Upper lobe of left lung (tissue), 6 donors: ENCODE results near the gene OTOS. TPM values are rescaled to one million over a fixed set of nuclear protein-coding genes. Genes with fewer than 3 reads are reported as not detected.

Experiments used
- ATAC-seq, 2 donors: fragments of 200-7000 bp; cut with Tn5 transposase; one replicate each; pipeline ENCODE4 v1.9.1; 2022; ENCODE audit warnings: mild to moderate bottlenecking in 2 of 2, moderate library complexity in 2 of 2; ENCODE audit not compliant: low FRiP score in 2 of 2
- DNase-seq, 2 donors: peaks; one replicate each; pipeline ENCODE4 v3.0.0-alpha.2; 2019 to 2020
- H3K27ac ChIP-seq, 4 donors: fragments of 200-600 bp; sonication (generic); one replicate each; pipeline ENCODE4 v1.5.1; 2016 to 2019
- H3K27me3 ChIP-seq, 4 donors: fragments of 200-600 bp; sonication (generic); one replicate each; pipeline ENCODE4 v1.5.1; 2017 to 2019
- H3K36me3 ChIP-seq, 4 donors: fragments of 200-600 bp; sonication (generic); one replicate each; pipeline ENCODE4 v1.5.1; 2016 to 2019
- H3K4me1 ChIP-seq, 4 donors: fragments of 200-600 bp; sonication (generic); one replicate each; pipeline ENCODE4 v1.5.1; 2018 to 2019
- H3K4me3 ChIP-seq, 4 donors: fragments of 200-600 bp; sonication (generic); one replicate each; pipeline ENCODE4 v1.5.1; 2017 to 2019; ENCODE audit warnings: mild to moderate bottlenecking in 2 of 4, moderate library complexity in 1 of 4
- H3K9me3 ChIP-seq, 4 donors: fragments of 200-600 bp; sonication (generic); one replicate each; pipeline ENCODE4 v1.5.1; 2018 to 2019
- CTCF ChIP-seq, 6 experiments: fragments of 450-650 bp in 4 of 6; fragments of 200-600 bp in 2 of 6; sonication (generic) in 2 of 6; IDR thresholded peaks; one replicate each; pipeline ENCODE4 v1.5.1; 2016 to 2019; ENCODE audit warnings: antibody characterized with exemption in 6 of 6
- EP300 ChIP-seq, 4 donors: sonication (generic); formaldehyde crosslinking; IDR thresholded peaks; one replicate each; pipeline ENCODE4 v1.5.1; 2017; ENCODE audit warnings: antibody characterized with exemption in 4 of 4, control low read depth in 2 of 4
- POLR2A ChIP-seq, 4 donors: fragments of 450-650 bp; IDR thresholded peaks; one replicate each; pipeline ENCODE4 v1.5.1; 2016 to 2017; ENCODE audit warnings: antibody characterized with exemption in 4 of 4, mild to moderate bottlenecking in 2 of 4
- POLR2AphosphoS5 ChIP-seq, 2 donors: sonication (generic); formaldehyde crosslinking; IDR thresholded peaks; one replicate each; pipeline ENCODE4 v1.5.1; 2017; ENCODE audit warnings: antibody characterized with exemption in 2 of 2
- WGBS, 2 donors: methylation state at CpG; one replicate each; pipeline ENCODE4 v1.1.5; 2017 to 2018; 5-methylcytosine and 5-hydroxymethylcytosine counted together
- total RNA-seq, 6 donors: library from RNA; depleted of rRNA in 4 of 6; stranded (reverse); fragments of >200 nt in 4 of 6; gene quantifications; one replicate each; pipeline versions ENCODE4 v1.1.0 to v1.2.1, GENCODE V29; 2016 to 2021
- donor health status: DM: no; HTN: no; CAD: no; lungs with moderate emphysema.
- donor health status: DM: no; HTN: yes; CAD: no; lungs with severe emphysema.

Gene OTOS
- total RNA-seq, 6 donors from 2014 or later = not detected

GRCh38 chr2:240143276-240143675, 2.8 kb upstream of the OTOS start:
- no peaks in the 10 kb centered on the region for H3K36me3 ChIP-seq
- DNase-seq (no peak), ATAC-seq (no peak)
- TF ChIP-seq POLR2AphosphoS5 (IDR thresholded peaks at IDR 0.05) (no peak), CTCF (IDR thresholded peaks at IDR 0.05) (no peak), POLR2A (IDR thresholded peaks at IDR 0.05) (no peak), EP300 (IDR thresholded peaks at IDR 0.05) (no peak)
- H3K4me3 ChIP-seq = no peak overlapping the region
- no peak overlapping the region for H3K27ac ChIP-seq
- whole genome bisulfite sequencing, 2 donors = 70 to 100% methylated on average over 1 to 6 of the region's 6 CpGs
- no peaks in the 10 kb centered on the region for H3K27me3 ChIP-seq
- H3K9me3 ChIP-seq = no peaks in the 10 kb centered on the region
- H3K4me1 ChIP-seq = peaks cover 0 to 5% (median 2%) of the 10 kb centered on the region in 4 donors

- H3K27ac ChIP-seq = no peak overlapping the region
- TF ChIP-seq CTCF (IDR thresholded peaks at IDR 0.05) (no peak), POLR2A (IDR thresholded peaks at IDR 0.05) (no peak), POLR2AphosphoS5 (IDR thresholded peaks at IDR 0.05) (no peak)
- no peaks in the 10 kb centered on the region for H3K36me3 ChIP-seq
- no peaks in the 10 kb centered on the region for H3K27me3 ChIP-seq
- WGBS, 2 donors = 85 to 86% methylated on average over 5 of the region's 5 CpGs
- no peak overlapping the region for H3K4me3 ChIP-seq
- DNase-seq (no peak), ATAC-seq (no peak)
- no peaks in the 10 kb centered on the region for H3K9me3 ChIP-seq
- peaks cover 0 to 5% (median 2%) of the 10 kb centered on the region in 4 donors for H3K4me1 ChIP-seq
Observed at GRCh38 chr2:240142859-240143258, 2.4 kb upstream of the OTOS start.

GRCh38 chr2:240142256-240142775, 1.9 kb upstream of the OTOS start:
- Histone ChIP-seq H3K36me3 (no peaks in the 10 kb centered on the region), H3K27me3 (no peaks in the 10 kb centered on the region), H3K27ac (no peak overlapping the region), H3K4me1 (peaks cover 0 to 5% (median 2%) of the 10 kb centered on the region in 4 donors), H3K9me3 (no peaks in the 10 kb centered on the region), H3K4me3 (no peak overlapping the region)
- no peak for ATAC-seq
- 88 to 90% methylated on average over 16 of the region's 16 CpGs for WGBS, 2 donors
- no peak for DNase-seq
- TF ChIP-seq EP300 (IDR thresholded peaks at IDR 0.05) (no peak), POLR2A (IDR thresholded peaks at IDR 0.05) (no peak), POLR2AphosphoS5 (IDR thresholded peaks at IDR 0.05) (no peak), CTCF (IDR thresholded peaks at IDR 0.05) (no peak)

GRCh38 chr2:240141736-240142135, 1.3 kb upstream of the OTOS start:
- H3K4me1 ChIP-seq = peaks cover 3 to 10% (median 5%) of the 10 kb centered on the region in 4 donors
- no peaks in the 10 kb centered on the region for H3K9me3 ChIP-seq
- H3K36me3 ChIP-seq = no peaks in the 10 kb centered on the region
- no peak overlapping the region for H3K27ac ChIP-seq
- no peak for TF ChIP-seq POLR2AphosphoS5 (IDR thresholded peaks at IDR 0.05)
- no peak for TF ChIP-seq POLR2A (IDR thresholded peaks at IDR 0.05)
- WGBS, 2 donors = 73 to 86% methylated on average over 11 to 14 of the region's 14 CpGs
- H3K27me3 ChIP-seq = no peaks in the 10 kb centered on the region
- H3K4me3 ChIP-seq = no peak overlapping the region
- ATAC-seq (no peak), DNase-seq (no peak)

GRCh38 chr2:240140920-240141319, 462 bp upstream of the OTOS start:
- WGBS, 2 donors = 58 to 76% methylated on average over 8 to 11 of the region's 11 CpGs
- no peaks in the 10 kb centered on the region for H3K27me3 ChIP-seq
- peaks cover 5 to 15% (median 7%) of the 10 kb centered on the region in 4 donors for H3K4me1 ChIP-seq
- TF ChIP-seq CTCF (IDR thresholded peaks at IDR 0.05) (no peak), POLR2AphosphoS5 (IDR thresholded peaks at IDR 0.05) (no peak), EP300 (IDR thresholded peaks at IDR 0.05) (no peak), POLR2A (IDR thresholded peaks at IDR 0.05) (no peak)
- H3K36me3 ChIP-seq = no peaks in the 10 kb centered on the region
- H3K27ac ChIP-seq = no peak overlapping the region
- no peak overlapping the region for H3K4me3 ChIP-seq
- ATAC-seq (no peak), DNase-seq (no peak)
- no peaks in the 10 kb centered on the region for H3K9me3 ChIP-seq
